Activated CD8-positive, alpha-beta T cell treated with anti-CD3 and anti-CD28 coated beads for 36 hours (primary cell): ENCODE measurements around the gene YOD1. TPM values are rescaled to one million over a fixed set of nuclear protein-coding genes. Genes with fewer than 3 reads are reported as not detected.
A peak's percentile ranks its signal among the peaks of the same experiment; 100 is the strongest.

Experiments used
- ATAC-seq: fragments of 200-7000 bp; cut with Tn5 transposase; one replicate; pipeline ENCODE4 v1.10.0; 2021; ENCODE audit warnings: mild to moderate bottlenecking, moderate library complexity
- CTCF ChIA-PET: fragments of 350-600 bp; sonication (Branson Sonifier 250); formaldehyde crosslinking; loops from one replicate; lab custom pipeline; 2021; ENCODE audit warnings: antibody characterized with exemption; lab: Charles Lee
- POLR2A ChIA-PET: fragments of 350-600 bp; sonication (Branson Sonifier 250); formaldehyde crosslinking; loops from one replicate; lab custom pipeline; 2021; ENCODE audit warnings: antibody characterized with exemption; lab: Charles Lee
- DNase-seq: peaks from one replicate; pipeline ENCODE4 v3.0.0-alpha.2; 2020
- H3K27ac Mint-ChIP-seq: one replicate; pipeline ENCODE4 v1.8.0; 2021; ENCODE audit warnings: mild to moderate bottlenecking, mixed read lengths
- H3K27me3 Mint-ChIP-seq: one replicate; pipeline ENCODE4 v1.8.0; 2021; ENCODE audit warnings: mixed read lengths
- H3K36me3 Mint-ChIP-seq: one replicate; pipeline ENCODE4 v1.8.0; 2021; ENCODE audit warnings: low read depth, mixed read lengths
- H3K4me1 Mint-ChIP-seq: one replicate; pipeline ENCODE4 v1.8.0; 2021; ENCODE audit warnings: low read depth, mixed read lengths
- H3K4me3 Mint-ChIP-seq: one replicate; pipeline ENCODE4 v1.8.0; 2021; ENCODE audit warnings: mild to moderate bottlenecking, moderate library complexity, mixed read lengths
- H3K9me3 Mint-ChIP-seq: one replicate; pipeline ENCODE4 v1.8.0; 2021; ENCODE audit warnings: mixed read lengths
- intact Hi-C: fragments of 100-400 bp; cut with micrococcal nuclease; formaldehyde crosslinking; loops from one replicate; pipeline ENCODE4 v1.10.0; 2022
- total RNA-seq, 2 experiments: library from RNA; stranded (reverse); gene quantifications; one replicate each; pipeline ENCODE4 v1.2.3, GENCODE V29; 2021
- TF ChIP-seq, protein P1 (sequence below): fragments of 200-600 bp; IDR thresholded peaks from one replicate; pipeline ENCODE4 v1.8.0; 2022; ENCODE audit warnings: antibody characterized with exemption, mild to moderate bottlenecking

YOD1 gene
- total RNA-seq, 2 experiments from 2014 or later = 7.4 to 7.5 TPM

DNA sequence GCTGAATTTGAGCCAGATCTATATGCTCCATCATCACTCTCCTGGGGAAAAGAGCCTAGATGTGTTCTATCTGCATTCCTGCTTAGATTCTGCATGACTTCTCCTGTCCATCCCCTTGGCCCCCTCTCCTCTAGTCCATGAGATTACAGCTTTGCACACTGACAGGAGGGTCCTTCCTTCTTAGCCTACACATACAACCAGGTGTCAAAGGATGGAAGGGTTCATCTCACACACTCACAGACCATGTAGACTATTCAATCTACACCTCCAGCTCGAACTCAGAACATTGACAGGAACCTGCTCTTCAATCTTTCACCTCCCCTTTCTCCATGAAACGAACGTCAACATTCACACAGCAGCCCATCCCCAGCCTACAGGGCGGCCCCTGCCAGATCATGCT lies 32.3 kb downstream of the YOD1 start:
- Mint-ChIP-seq H3K36me3 (no peaks in the 10 kb centered on the region), H3K4me1 (peaks cover 8% of the 10 kb centered on the region), H3K9me3 (no peaks in the 10 kb centered on the region), H3K4me3 (no peak overlapping the region), H3K27me3 (peaks cover 2% of the 10 kb centered on the region), H3K27ac (no peak overlapping the region)
- CTCF ChIA-PET = interaction anchor here (1.3 to 2.1 kb wide), 5 partner anchors 7 to 360 kb away, joined by 3 to 7 read pairs (median 5); no protein-coding TSS in a partner anchor
- TF ChIP-seq, protein P1, sequence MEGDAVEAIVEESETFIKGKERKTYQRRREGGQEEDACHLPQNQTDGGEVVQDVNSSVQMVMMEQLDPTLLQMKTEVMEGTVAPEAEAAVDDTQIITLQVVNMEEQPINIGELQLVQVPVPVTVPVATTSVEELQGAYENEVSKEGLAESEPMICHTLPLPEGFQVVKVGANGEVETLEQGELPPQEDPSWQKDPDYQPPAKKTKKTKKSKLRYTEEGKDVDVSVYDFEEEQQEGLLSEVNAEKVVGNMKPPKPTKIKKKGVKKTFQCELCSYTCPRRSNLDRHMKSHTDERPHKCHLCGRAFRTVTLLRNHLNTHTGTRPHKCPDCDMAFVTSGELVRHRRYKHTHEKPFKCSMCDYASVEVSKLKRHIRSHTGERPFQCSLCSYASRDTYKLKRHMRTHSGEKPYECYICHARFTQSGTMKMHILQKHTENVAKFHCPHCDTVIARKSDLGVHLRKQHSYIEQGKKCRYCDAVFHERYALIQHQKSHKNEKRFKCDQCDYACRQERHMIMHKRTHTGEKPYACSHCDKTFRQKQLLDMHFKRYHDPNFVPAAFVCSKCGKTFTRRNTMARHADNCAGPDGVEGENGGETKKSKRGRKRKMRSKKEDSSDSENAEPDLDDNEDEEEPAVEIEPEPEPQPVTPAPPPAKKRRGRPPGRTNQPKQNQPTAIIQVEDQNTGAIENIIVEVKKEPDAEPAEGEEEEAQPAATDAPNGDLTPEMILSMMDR = no peak
- intact Hi-C loops = no loop called here
- DNase-seq (no peak), ATAC-seq (no peak)
- POLR2A ChIA-PET = no interaction called here

DNA sequence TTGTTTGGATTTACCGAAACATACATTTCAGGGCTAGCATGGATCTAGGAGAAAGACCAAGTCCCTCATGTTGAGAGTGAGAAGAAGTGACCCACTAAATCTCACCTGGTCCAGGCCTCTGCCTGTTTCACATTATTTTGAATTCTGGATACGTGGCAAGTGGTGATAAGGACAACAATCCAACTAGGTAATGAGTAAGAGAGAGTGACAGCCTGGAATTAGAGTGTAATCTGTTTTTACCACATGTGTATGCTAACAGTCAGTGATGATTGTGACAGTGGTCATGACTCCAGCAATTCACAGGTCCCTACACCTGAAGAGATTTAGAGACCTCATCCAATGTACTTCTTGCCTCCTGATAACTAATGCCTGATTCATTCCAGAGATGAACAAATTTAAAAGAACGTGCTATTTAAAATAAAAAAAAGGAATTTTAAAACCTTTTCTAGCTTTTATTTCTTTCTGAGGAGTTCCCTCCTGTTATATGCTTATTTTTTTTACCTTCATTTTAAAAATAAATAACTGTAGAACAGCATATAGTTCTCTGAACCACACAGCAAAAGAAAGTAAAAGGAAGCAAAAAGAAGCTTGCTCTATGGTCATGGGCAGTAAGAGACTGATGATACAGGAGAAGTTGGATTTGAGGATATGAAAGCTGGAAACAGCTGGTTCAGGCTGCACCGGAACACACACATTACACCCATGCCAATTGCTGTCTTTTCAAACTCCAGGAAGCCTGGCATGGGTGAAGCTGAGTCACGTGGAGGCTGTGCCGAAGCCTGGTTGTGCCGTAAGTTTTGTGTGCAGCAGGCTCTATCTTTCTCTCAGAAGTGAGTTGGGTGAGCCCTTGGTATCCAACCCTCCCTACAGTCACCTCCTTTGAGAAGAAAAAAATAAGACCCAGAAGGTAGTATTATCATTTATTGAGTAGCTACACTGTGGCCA lies 33.1 kb downstream of the YOD1 start:
- Mint-ChIP-seq H3K27me3 (peaks cover 5% of the 10 kb centered on the region), H3K9me3 (no peaks in the 10 kb centered on the region), H3K4me1 (peaks cover 8% of the 10 kb centered on the region), H3K4me3 (no peak overlapping the region), H3K27ac (no peak overlapping the region), H3K36me3 (no peaks in the 10 kb centered on the region)
- ATAC-seq (no peak), DNase-seq (no peak)
- intact Hi-C loops = no loop called here
- ChIA-PET POLR2A (no interaction called here), CTCF (interaction anchor here (1.3 to 2.1 kb wide), 5 partner anchors 8 to 359 kb away, joined by 3 to 7 read pairs (median 5); no protein-coding TSS in a partner anchor)
- TF ChIP-seq, protein P1 = no peak

DNA sequence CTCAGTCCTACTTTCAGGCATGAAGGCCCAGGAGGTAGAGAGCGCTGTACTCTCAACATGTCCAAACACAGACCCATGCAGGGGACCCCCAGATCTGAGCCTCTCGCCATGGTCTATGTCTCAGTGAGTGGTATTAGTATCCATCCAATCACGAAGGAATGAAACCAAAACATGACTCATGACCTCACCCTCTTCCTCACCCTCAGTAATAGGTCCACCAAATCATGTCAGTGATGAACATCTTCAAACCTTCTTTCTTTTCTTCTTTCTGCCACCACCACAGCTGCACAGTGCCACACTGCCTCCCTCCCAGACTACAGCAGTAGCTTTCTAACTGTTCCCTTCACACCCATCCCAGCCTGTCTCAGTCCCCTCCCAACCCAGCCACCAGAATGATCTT lies 35.2 kb downstream of the YOD1 start:
- Mint-ChIP-seq H3K4me1 (peaks cover 6% of the 10 kb centered on the region), H3K27ac (no peak overlapping the region), H3K9me3 (no peaks in the 10 kb centered on the region), H3K36me3 (no peaks in the 10 kb centered on the region), H3K27me3 (peaks cover 11% of the 10 kb centered on the region), H3K4me3 (no peak overlapping the region)
- intact Hi-C loops = no loop called here
- CTCF ChIA-PET = interaction anchor here (3.3 to 3.7 kb wide), 2 partner anchors 11 to 34 kb away, joined by 12 to 26 read pairs; no protein-coding TSS in a partner anchor
- peak; percentile 66 for ATAC-seq
- TF ChIP-seq, protein P1 = no peak
- no peak for DNase-seq
- POLR2A ChIA-PET = no interaction called here

DNA sequence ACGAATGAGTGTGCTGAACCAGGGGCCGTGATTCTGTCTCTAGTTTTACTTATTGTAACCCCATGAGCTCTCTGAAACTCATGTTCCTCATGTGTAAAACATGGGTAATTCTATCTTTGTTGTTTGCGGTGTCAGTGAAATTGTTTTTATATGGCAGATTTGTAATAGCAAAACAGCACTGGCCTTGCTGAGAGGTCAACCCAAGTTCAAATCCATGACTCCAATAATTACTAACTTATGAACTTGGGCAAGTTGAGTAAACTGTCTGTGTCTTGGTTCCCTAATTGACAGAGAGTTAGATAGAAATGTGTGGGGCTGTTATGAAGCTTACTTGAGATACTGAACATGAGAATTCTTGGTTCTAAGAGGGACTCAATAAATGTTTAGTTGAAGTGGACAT lies 36.3 kb downstream of the YOD1 start:
- TF ChIP-seq, protein P1 = no peak
- ChIA-PET POLR2A (interaction anchor here (0.8 kb wide), 1 partner anchor 477 kb away, joined by 4 read pairs; no protein-coding TSS in a partner anchor), CTCF (interaction anchor here (0.9 to 3.7 kb wide), 4 partner anchors 8 to 35 kb away, joined by 3 to 26 read pairs (median 8); no protein-coding TSS in a partner anchor)
- intact Hi-C loops = no loop called here
- H3K27ac Mint-ChIP-seq = no peak overlapping the region
- peaks cover 12% of the 10 kb centered on the region for H3K27me3 Mint-ChIP-seq
- no peak for DNase-seq
- H3K36me3 Mint-ChIP-seq = no peaks in the 10 kb centered on the region
- no peaks in the 10 kb centered on the region for H3K9me3 Mint-ChIP-seq
- H3K4me1 Mint-ChIP-seq = peaks cover 3% of the 10 kb centered on the region
- no peak for ATAC-seq
- H3K4me3 Mint-ChIP-seq = no peak overlapping the region
